Common myeloid progenitor, CD34-positive (primary cell): ENCODE measurements around the gene ACOXL.
"Not testable (repeated sequence)": the region's sequence is repeated elsewhere in the genome, so short reads cannot be mapped to it uniquely, and the experiment has no call there.

Source experiments
- CTCF ChIA-PET: fragments of 350-600 bp; sonication (Branson Sonifier 250); formaldehyde crosslinking; loops from one replicate; lab custom pipeline; 2021; ENCODE audit warnings: antibody characterized with exemption; lab: Charles Lee
- POLR2A ChIA-PET: fragments of 350-600 bp; sonication (Branson Sonifier 250); formaldehyde crosslinking; loops from one replicate; lab custom pipeline; 2021; ENCODE audit warnings: antibody characterized with exemption; lab: Charles Lee
- DNase-seq, 3 donors: peaks; one replicate each; pipeline versions ENCODE4 v3.0.0 to v3.0.0-alpha.2; 2013
- H3K27ac ChIP-seq, 2 experiments: 1 replicate in 1 of 2; 2 replicates in 1 of 2; pipeline ENCODE4 v1.7.0; 2013; ENCODE audit warnings: inconsistent platforms in 2 of 2, low read length in 2 of 2, mild to moderate bottlenecking in 2 of 2, low read depth in 1 of 2, moderate library complexity in 1 of 2; ENCODE audit not compliant: severe bottlenecking in 2 of 2, insufficient read depth in 1 of 2, poor library complexity in 1 of 2
- H3K27me3 ChIP-seq, 5 experiments: replicated peaks in 2 of 5; 1 replicate in 3 of 5; 2 replicates in 2 of 5; pipeline versions ENCODE4 v1.6.1 to v1.7.0; 2013; ENCODE audit warnings: low read length in 4 of 5, mild to moderate bottlenecking in 2 of 5, moderate library complexity in 2 of 5, inconsistent platforms in 1 of 5; ENCODE audit not compliant: insufficient read depth in 5 of 5, control insufficient read depth in 4 of 5
- H3K36me3 ChIP-seq, 4 experiments: 1 replicate in 2 of 4; 2 replicates in 2 of 4; pipeline versions ENCODE4 v1.6.1 to v1.7.0; 2013; ENCODE audit warnings: low read length in 3 of 4, control low read depth in 1 of 4, mild to moderate bottlenecking in 1 of 4; ENCODE audit not compliant: control insufficient read depth in 4 of 4, insufficient read depth in 4 of 4
- H3K4me1 ChIP-seq, 4 experiments: 1 replicate in 3 of 4; 2 replicates in 1 of 4; pipeline versions ENCODE4 v1.6.1 to v1.7.1; 2013; ENCODE audit warnings: low read length in 3 of 4, mild to moderate bottlenecking in 3 of 4, control low read depth in 1 of 4, inconsistent platforms in 1 of 4, moderate library complexity in 1 of 4; ENCODE audit not compliant: control insufficient read depth in 4 of 4, insufficient read depth in 4 of 4; ENCODE audit errors: control extremely low read depth in 1 of 4
- H3K4me3 ChIP-seq, 7 experiments: 1 replicate in 4 of 7; 2 replicates in 3 of 7; pipeline versions ENCODE4 v1.5.1 to v1.7.0; 2013; ENCODE audit warnings: mild to moderate bottlenecking in 7 of 7, low read length in 6 of 7, moderate library complexity in 6 of 7, inconsistent platforms in 2 of 7, low read depth in 2 of 7, control low read depth in 1 of 7; ENCODE audit not compliant: insufficient read depth in 4 of 7, control insufficient read depth in 1 of 7; ENCODE audit errors: extremely low read depth in 1 of 7
- H3K9me3 ChIP-seq, 5 experiments: 1 replicate in 4 of 5; 2 replicates in 1 of 5; pipeline versions ENCODE4 v1.6.1 to v1.7.1; 2013; ENCODE audit warnings: low read length in 4 of 5, mild to moderate bottlenecking in 2 of 5, inconsistent platforms in 1 of 5, low read depth in 1 of 5, moderate library complexity in 1 of 5; ENCODE audit not compliant: control insufficient read depth in 4 of 5, insufficient read depth in 2 of 5; ENCODE audit errors: control extremely low read depth in 1 of 5
- WGBS: methylation state at CpG from one replicate; pipeline ENCODE4 v1.1.5; 2013; ENCODE audit not compliant: insufficient coverage; 5-methylcytosine and 5-hydroxymethylcytosine counted together

The ACOXL gene

DNA sequence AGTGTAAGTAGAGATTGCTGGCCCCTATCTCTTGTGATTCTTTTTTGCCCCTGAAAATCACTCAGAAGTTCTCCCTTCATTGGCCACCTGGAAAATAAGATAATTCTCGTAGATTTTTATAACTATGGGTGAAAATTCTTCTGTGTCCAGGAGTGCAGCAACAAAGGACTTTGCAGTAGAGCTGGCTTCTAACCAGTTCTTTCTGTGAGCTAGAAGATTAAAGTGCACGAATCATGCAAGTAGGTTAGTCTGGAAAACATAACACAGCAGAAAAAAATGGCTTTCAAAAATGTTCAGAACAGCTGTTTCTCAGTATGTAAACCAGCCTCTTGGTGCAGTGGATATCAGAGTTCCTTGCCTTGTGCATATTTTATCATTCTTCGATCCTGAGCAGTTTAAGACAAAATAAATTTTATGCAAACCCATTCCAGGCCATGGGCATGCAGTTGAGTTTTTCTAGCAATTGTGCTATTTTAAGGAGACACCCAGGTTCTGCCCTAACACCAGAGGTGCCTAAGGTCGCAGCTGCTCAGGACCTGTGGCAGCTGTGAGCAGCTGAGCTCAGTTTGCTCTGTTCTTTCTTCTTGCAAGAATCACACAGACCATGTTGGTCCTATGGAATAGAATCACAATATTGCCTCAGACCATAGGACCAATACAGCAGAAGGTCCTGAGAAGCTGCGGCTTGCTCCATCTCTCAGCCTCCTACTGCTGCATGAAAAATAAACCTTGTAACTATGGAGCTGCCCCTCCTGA, 307.4 kb downstream of the ACOXL start:
- Histone ChIP-seq H3K27me3 (peaks cover 0 to 2% (median 2%) of the 10 kb centered on the region in 5 experiments), H3K4me3 (no peak overlapping the region), H3K4me1 (no peaks in the 10 kb centered on the region), H3K36me3 (no peaks in the 10 kb centered on the region), H3K9me3 (no peaks in the 10 kb centered on the region), H3K27ac (no peak overlapping the region)
- DNase-seq: no peak
- ChIA-PET CTCF (interaction anchor here (1.3 to 1.6 kb wide), 2 partner anchors 9 to 20 kb away, joined by 3 read pairs; no protein-coding TSS in a partner anchor), POLR2A (no interaction called here)
- 98% methylated on average over 5 of the region's 5 CpGs for WGBS

DNA sequence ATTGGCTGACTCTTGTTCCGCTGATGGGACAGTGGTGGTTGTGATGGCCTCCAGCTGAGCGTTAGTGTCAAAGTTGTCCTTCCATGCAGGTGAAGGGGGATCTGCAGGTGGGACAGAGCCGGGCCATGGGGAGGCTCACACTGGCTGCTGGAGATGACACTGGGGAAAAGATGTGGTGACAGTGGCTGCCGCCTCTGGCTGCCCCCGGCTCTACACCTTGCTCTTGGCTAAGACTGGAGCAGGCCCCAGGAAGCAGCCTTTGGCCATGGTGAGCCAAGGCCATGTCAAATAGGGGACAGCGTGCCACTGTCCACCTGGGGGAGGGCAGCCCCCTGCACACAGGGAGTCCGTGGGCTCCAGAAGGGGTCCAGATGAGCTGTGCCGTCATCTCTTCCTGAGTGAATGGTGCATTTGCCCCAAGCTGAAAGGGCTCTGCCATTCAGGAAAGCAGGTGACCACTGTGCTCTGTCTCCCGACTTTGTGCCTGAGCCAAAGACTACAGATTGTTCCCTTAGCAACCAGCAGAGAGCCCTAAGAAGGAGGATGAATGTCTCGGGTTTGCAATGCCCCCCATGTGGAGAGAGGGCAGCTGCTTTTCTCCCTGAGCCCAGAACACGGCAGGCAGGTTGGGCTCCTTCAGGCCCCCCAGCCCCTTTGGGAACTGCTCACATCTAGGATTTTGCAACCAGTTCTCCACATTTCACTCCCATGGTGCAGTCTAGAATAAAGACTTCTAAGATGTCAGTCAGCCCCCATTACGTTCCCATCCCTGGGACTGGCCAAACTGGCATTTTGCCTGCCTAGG, 309.2 kb downstream of the ACOXL start:
- H3K9me3 ChIP-seq: peaks cover 0 to 4% (median 0%) of the 10 kb centered on the region in 5 experiments
- no peak overlapping the region for H3K27ac ChIP-seq
- 97% methylated on average over 10 of the region's 12 CpGs for WGBS
- H3K27me3 ChIP-seq: peaks cover 0 to 2% (median 2%) of the 10 kb centered on the region in 5 experiments
- no peaks in the 10 kb centered on the region for H3K36me3 ChIP-seq
- CTCF ChIA-PET: no interaction called here
- H3K4me3 ChIP-seq: no peak overlapping the region
- no peak for DNase-seq
- POLR2A ChIA-PET: no interaction called here
- H3K4me1 ChIP-seq: no peaks in the 10 kb centered on the region

DNA sequence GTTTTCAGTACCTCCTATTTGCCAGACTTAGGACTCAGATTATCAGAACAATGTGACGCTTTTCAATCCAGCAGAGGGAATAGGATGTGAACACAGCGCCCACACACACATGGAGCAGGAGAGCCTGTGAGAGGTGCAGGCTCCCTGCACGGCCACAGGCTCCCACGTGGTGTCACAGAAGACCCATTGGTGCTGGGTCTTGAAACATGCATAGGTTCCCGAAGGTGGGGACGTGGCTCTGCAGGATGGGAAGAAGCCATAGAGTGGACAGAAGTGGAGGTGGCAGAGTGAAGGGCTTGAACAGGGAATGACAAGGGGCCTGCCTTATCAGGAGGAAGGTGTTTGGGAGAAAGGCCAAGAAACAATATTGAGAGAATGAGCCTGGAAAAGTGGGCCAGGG, 309.9 kb downstream of the ACOXL start:
- Histone ChIP-seq H3K36me3 (no peaks in the 10 kb centered on the region), H3K27me3 (peaks cover 0 to 2% (median 2%) of the 10 kb centered on the region in 5 experiments), H3K4me3 (no peak overlapping the region), H3K4me1 (no peaks in the 10 kb centered on the region), H3K27ac (no peak overlapping the region), H3K9me3 (peaks cover 0 to 4% (median 0%) of the 10 kb centered on the region in 5 experiments)
- WGBS: 90% methylated on average over 6 of the region's 6 CpGs
- no peak for DNase-seq
- ChIA-PET CTCF (no interaction called here), POLR2A (no interaction called here)

DNA sequence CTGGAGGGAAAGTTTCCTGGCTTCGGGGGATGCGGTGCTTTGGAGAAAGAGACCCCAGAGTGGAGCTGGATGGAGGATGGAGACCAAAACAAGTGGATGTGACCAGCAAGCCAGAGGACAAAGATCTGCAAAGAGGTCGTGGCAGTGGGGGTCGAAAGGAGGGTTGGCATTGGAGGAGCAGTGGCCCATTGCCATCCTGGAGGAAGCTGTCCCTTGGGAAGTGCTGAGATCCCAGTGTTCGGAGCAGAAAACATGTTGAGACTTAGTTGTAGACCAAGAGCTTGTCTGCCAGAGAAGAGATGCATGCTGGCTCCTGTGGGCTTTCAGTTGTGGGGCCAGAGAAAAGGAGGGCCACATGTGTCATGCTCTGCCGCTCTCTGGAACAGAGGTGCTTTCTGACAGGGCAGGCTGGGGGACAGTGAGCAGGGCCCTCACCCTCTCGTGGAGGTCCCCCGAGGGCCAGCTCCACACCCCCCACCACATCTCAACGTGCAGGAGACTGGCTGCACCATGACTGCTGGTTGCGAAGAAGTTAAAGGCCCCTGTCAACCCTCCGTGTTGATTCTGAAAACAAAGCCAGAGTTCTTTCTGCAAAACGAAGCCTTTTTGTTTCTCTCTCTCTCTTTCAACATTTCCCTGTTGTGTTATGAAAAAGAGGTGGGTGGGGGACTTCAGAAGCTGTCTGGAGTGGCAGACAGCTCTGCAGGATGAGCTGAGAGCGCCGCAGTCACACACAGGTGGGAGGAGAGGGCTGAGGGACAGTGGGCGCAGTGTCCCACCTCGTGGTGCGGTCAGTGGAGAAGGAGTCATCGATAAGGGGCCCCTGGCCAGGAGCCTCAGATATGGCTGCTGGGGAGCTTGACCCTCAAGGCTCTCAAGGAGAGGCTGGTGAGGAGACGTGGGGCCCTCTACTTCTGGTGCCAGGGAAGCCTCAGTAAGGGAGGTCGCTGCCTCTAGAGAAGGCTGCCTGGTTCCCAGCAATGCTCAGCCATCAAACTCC, 310.7 kb downstream of the ACOXL start:
- no peak overlapping the region for H3K27ac ChIP-seq
- no peaks in the 10 kb centered on the region for H3K36me3 ChIP-seq
- CTCF ChIA-PET: interaction anchor here (1.0 kb wide), 2 partner anchors 13 to 37 kb away, joined by 3 to 4 read pairs; no protein-coding TSS in a partner anchor
- DNase-seq: no peak
- 91% methylated on average over 16 of the region's 20 CpGs for WGBS
- peaks cover 0 to 4% (median 0%) of the 10 kb centered on the region in 5 experiments for H3K9me3 ChIP-seq
- no peaks in the 10 kb centered on the region for H3K4me1 ChIP-seq
- no peak overlapping the region for H3K4me3 ChIP-seq
- peaks cover 0 to 2% (median 0%) of the 10 kb centered on the region in 5 experiments for H3K27me3 ChIP-seq
- POLR2A ChIA-PET: no interaction called here

DNA sequence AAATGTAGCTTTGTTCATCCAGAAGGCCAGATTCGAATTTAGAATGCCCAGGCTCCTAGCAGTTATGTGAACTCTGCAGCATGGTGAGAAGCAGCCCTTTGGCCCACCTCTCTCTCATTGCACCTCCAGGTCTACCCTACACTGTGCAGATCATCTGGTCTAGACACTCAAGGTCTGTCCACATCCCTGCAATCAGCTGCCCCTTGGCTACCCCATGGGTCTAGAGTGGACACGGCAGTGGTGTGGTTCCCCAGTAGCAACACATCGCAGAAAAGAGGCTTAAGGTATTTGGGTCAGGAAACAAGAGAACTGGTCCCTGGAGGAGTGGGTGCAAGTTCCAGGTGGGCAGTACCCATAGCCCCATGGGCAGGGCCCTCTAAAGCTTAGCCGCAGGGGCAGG, 311.7 kb downstream of the ACOXL start:
- CTCF ChIA-PET: interaction anchor here (1.0 kb wide), 1 partner anchor 38 kb away, joined by 3 read pairs; no protein-coding TSS in a partner anchor
- DNase-seq: no peak
- Histone ChIP-seq H3K27ac (no peak overlapping the region), H3K36me3 (no peaks in the 10 kb centered on the region), H3K27me3 (peaks cover 0 to 3% (median 0%) of the 10 kb centered on the region in 5 experiments), H3K9me3 (peaks cover 0 to 4% (median 0%) of the 10 kb centered on the region in 5 experiments), H3K4me1 (no peaks in the 10 kb centered on the region), H3K4me3 (no peak overlapping the region)
- 82% methylated on average over 4 of the region's 4 CpGs for WGBS
- POLR2A ChIA-PET: no interaction called here

DNA sequence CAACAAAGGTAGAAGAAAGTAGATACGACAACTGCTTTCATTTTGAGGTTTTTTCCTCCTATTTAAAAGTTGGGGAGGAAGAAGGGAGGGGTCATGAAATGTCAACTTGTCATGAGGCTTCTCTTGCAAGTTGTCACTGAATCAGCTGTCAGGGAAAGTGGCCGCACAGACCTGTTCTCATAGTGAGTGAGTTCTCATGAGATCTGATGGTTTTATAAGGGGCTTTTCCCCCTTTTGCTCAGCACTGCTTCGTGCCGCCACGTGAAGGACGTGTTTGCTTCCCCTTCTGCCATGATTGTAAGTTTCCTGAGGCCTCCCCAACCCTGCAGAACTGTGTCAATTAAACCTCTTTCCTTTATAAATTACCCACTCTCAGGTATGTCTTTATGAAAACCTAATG, 312.9 kb downstream of the ACOXL start:
- CTCF ChIA-PET, H3K4me1 ChIP-seq, H3K9me3 ChIP-seq, H3K4me3 ChIP-seq, H3K27ac ChIP-seq, H3K36me3 ChIP-seq, POLR2A ChIA-PET, DNase-seq, H3K27me3 ChIP-seq: not testable (repeated sequence)
- 100% methylated on average over 6 of the region's 6 CpGs for WGBS
